ENCODE measurements around the gene ZAR1L.

Gene ZAR1L

GRCh38 chr13:32254916-32255723 lies 60.0 kb downstream of the ZAR1L start:
- H3K27me3 ChIP-seq (ENCODE audit: control insufficient read depth, insufficient read depth, low read length) = no peaks in the 10 kb centered on the region
- no peak overlapping the region for H3K9ac ChIP-seq (ENCODE audit: low read length)
- no peak overlapping the region for H3K4me3 ChIP-seq (ENCODE audit: low read depth, low read length)
- H3K27ac ChIP-seq (ENCODE audit: low read depth, low read length) = no peak overlapping the region
- H3K36me3 ChIP-seq (ENCODE audit: control insufficient read depth, insufficient read depth, low read length) = no peaks in the 10 kb centered on the region
- H3K9me3 ChIP-seq (ENCODE audit: control insufficient read depth, insufficient read depth, low read depth, low read length) = no peaks in the 10 kb centered on the region
- no peaks in the 10 kb centered on the region for H3K4me1 ChIP-seq (ENCODE audit: control insufficient read depth, insufficient read depth, low read length)

- no peaks in the 10 kb centered on the region for H3K4me1 ChIP-seq (ENCODE audit: control insufficient read depth, insufficient read depth, low read length)
- no peak overlapping the region for H3K27ac ChIP-seq (ENCODE audit: low read depth, low read length)
Measured at GRCh38 chr13:32254416-32254815, 60.7 kb downstream of the ZAR1L start.

GRCh38 chr13:32253911-32254399 lies 61.2 kb downstream of the ZAR1L start:
- H3K36me3 ChIP-seq (ENCODE audit: control insufficient read depth, insufficient read depth, low read length) = no peaks in the 10 kb centered on the region

More at GRCh38 chr13:32254416-32254815, 60.7 kb downstream of the ZAR1L start:
- no peaks in the 10 kb centered on the region for H3K36me3 ChIP-seq (ENCODE audit: control insufficient read depth, insufficient read depth, low read length)
- H3K4me3 ChIP-seq (ENCODE audit: low read depth, low read length) = no peak overlapping the region
- no peaks in the 10 kb centered on the region for H3K27me3 ChIP-seq (ENCODE audit: control insufficient read depth, insufficient read depth, low read length)
- H3K9me3 ChIP-seq (ENCODE audit: control insufficient read depth, insufficient read depth, low read depth, low read length) = no peaks in the 10 kb centered on the region
- no peak overlapping the region for H3K9ac ChIP-seq (ENCODE audit: low read length)

More at GRCh38 chr13:32253911-32254399, 61.2 kb downstream of the ZAR1L start:
- Histone ChIP-seq H3K9me3 (ENCODE audit: control insufficient read depth, insufficient read depth, low read depth, low read length) (no peaks in the 10 kb centered on the region), H3K4me1 (ENCODE audit: control insufficient read depth, insufficient read depth, low read length) (no peaks in the 10 kb centered on the region), H3K9ac (ENCODE audit: low read length) (no peak overlapping the region), H3K27ac (ENCODE audit: low read depth, low read length) (no peak overlapping the region), H3K27me3 (ENCODE audit: control insufficient read depth, insufficient read depth, low read length) (no peaks in the 10 kb centered on the region), H3K4me3 (ENCODE audit: low read depth, low read length) (no peak overlapping the region)

All from HUES6 (cell line).